HG03280 (cell line): ENCODE data around the gene NAMPT.
"Not testable (repeated sequence)": the region's sequence is repeated elsewhere in the genome, so short reads cannot be mapped to it uniquely, and the experiment has no call there.

ENCODE experiments used
- ATAC-seq: cut with Tn5 transposase; IDR thresholded peaks from one replicate; pipeline ENCODE4 v1.9.1; 2021; ENCODE audit warnings: mild to moderate bottlenecking, moderate library complexity; ENCODE audit not compliant: unreplicated experiment

Gene NAMPT

GRCh38 chr7:106284714-106285050 lies at the start of gene NAMPT:
NAMPT (minus strand) TSS chr7:106284983; CDS start chr7:106284884, 99 bp downstream.
- ATAC-seq = no peak

GRCh38 chr7:106332201-106332600 lies 47.4 kb upstream of the NAMPT start:
- no peak for ATAC-seq

DNA sequence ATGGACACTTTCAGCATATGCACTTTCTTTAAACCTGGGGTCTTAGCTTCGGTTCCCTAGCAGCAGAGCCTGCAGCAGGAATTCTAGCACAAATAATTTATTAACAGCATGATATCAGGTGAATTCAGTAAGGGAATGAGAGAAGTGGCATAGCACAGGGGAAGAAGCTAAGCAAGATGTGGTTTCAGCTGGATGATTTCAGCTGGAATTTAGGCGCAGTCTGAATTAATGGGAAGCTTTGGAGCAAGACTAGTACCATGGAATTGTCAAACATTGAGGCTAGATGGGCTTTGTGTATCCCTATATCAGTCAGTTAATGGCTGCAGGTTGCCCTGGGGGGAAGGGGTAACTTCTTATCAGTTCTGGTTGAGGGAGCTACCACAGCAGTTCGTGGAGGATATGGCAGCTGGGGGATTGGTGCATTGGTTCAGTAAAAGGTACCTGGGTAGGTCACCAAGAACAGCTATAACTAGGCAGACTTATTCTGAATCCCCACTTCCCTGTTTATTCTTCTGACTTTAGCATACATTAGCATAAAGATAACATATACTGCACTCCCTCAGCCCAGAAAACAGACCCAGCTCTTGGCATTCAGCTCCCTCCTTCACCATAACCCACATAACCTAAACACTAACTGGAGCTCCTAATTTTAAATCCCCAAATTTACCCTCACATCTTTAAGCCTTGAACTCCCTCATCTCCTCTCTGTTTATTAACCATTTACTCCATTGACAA lies 46.8 kb upstream of the NAMPT start:
- no peak for ATAC-seq

DNA sequence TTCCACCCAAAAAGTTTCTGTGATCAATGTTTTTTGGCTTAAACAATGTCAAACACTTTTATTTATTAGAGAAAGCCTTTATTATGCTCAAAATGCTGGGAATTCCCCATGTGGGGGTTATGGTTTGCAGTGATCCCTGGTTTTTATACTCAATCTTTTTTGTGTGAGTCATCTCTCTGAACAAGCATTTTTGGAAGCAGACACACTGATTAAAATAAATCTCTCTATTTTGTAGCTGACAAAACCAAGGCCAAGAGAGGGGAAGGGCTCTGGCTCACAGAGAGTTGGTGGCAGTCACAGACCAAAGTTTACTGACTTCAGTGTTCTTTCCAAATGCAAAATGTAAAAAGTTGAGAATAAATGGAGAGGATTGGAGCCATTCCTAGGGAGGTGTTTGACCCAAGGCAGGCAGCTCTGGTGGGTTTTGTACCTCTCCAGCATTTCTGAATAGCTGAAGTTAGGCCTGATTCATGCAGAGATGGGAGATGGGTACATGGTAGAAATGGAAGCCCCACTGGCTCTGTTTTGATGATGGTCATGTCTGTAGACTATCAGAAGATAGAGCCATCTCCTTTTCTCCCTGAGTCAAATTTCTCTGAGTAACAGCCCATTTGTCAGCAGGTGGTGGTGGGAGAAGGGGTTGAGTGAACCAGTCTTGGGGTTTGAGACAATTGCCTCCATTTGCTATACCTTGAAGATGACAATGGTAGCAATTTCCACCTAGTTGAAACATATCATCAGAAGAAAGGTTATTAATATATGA lies 45.4 kb upstream of the NAMPT start:
- no peak for ATAC-seq

GRCh38 chr7:106329408-106329807 lies 44.6 kb upstream of the NAMPT start:
- no peak for ATAC-seq

GRCh38 chr7:106327538-106328481 lies 43.0 kb upstream of the NAMPT start:
- ATAC-seq = no peak

DNA sequence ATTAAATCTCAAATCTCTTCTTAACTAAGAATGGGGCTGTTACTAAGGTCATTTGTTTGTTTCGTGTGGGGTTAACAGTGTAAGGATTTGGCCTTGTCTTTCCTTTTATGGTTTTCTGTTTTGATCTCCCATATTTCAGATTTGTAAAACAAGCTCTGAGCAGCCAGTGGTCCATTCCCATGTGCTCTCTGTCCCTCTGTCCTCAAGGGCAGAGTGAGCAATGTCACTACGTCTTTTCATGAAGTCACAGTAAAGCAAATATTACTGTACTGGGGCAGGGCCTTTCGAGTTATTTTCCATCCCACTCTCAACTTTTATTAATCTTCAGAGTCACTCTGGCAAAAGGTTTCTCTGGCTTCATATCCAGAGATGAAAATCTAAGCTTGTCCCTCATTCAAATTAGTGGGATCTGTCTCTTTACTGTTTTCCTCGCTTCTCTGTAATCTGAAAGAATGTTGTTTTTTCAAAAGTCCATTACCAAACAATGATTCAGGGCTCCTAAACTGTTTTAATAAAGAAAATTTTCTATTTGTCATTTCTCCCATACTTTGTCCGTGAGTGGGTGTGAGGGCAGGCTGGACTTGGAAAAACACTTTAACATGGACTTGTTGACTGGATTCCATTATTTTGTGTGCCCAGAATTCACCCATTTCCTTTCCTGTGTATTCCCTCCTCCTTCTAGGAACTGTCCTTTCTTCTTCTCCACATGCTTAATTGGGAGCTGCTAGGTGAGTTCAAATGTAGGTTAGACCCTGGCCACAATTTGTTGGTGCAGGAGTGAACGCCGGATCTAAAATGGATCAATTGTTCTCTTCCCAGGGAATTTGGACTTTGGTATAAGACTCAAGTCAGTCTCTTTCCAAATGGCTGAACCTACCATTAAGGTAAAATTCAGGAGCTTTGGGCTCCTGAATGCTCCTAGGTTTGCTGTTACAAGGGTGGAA lies 42.1 kb upstream of the NAMPT start:
- no peak for ATAC-seq

DNA sequence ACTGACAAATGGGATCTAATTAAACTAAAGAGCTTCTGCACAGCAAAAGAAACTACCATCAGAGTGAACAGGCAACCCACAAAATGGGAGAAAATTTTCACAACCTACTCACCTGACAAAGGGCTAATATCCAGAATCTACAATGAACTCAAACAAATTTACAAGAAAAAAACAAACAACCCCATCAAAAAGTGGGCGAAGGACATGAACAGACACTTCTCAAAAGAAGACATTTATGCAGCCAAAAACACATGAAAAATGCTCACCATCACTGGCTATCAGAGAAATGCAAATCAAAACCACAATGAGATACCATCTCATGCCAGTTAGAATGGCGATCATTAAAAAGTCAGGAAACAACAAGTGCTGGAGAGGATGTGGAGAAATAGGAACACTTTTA lies 39.7 kb upstream of the NAMPT start:
- not testable (repeated sequence) for ATAC-seq

DNA sequence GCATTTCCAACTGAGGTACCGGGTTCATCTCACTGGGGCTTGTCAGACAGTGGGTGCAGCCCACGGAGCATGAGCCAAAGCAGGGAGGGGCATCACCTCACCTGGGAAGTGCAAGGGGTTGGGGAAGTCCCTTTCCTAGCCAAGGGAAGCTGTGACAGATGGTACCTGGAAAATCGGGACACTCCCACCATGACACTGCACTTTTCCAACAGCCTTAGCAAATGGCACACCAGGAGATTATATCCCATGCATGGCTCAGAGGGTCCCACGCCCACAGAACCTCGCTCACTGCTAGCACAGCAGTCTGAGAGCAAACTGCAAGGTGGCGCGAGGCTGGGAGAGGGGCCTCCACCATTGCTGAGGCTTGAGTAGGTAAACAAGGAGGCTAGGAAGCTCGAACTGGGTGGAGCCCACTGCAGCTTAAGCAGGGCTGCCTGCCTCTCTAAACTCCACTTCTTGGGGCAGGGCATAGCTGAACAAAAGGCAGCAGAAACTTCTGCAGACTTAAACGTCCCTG lies 35.5 kb upstream of the NAMPT start:
- ATAC-seq = not testable (repeated sequence)

DNA sequence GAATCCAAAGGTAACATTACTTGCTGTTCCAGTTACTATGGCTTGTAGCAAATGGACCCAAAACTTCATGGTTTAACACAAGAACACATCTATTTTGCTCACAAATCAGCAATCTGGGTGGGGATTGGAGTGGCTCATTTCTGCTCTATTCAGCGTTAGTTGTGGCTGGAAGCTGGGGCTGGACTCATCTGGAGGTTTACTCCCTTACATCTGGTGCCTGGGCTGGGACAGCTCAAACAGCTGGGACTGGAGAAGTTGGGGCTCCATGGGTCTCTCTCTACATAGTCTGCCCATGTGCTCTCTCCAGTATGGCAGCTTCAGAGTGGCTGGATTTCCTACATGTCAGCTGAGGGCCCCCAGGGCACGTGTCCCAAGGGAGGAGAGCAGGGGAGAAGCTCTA lies 33.7 kb upstream of the NAMPT start:
- no peak for ATAC-seq

DNA sequence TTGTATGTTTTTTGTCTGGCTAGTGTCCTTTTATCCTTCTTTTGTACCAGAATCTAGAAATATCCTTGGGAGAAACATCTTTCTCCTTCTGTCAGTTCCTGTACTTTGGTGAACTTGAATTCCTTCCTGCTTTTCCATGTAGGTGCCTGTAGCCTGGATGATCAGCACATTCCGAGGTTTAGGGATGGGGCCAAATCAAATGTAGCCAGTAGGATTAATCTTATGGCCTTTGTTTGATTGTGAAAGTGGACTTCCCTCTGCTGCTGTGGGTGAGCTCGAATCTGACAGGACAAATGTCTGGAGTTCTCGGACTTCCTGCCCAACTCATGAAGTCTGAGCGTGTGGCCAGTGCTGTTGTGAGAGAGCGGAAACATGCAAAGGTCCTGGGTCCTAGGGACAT lies 33.2 kb upstream of the NAMPT start:
- no peak for ATAC-seq

GRCh38 chr7:106316947-106317346 lies 32.2 kb upstream of the NAMPT start:
- no peak for ATAC-seq

DNA sequence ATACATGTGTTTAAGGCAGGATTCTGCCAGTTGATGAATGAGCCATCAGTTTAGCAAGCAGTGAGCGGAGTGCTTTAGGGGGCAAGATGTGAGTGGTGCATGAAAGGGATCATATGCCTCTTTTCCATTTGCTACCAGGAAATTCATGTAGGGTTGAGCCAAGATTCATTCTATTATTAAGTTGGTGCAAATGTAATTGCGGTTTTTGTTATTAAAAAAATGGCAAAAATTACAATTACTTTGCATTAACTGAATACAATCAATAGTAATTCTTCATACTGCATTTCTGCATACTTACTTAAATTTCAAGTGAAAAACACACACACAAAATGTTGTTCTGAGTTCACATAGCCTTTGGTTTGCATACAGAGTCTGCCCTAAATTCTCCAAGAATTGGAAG lies 30.1 kb upstream of the NAMPT start:
- no peak for ATAC-seq

GRCh38 chr7:106313966-106314365 lies 29.2 kb upstream of the NAMPT start:
- no peak for ATAC-seq

GRCh38 chr7:106313456-106313901 lies 28.7 kb upstream of the NAMPT start:
- no peak for ATAC-seq

DNA sequence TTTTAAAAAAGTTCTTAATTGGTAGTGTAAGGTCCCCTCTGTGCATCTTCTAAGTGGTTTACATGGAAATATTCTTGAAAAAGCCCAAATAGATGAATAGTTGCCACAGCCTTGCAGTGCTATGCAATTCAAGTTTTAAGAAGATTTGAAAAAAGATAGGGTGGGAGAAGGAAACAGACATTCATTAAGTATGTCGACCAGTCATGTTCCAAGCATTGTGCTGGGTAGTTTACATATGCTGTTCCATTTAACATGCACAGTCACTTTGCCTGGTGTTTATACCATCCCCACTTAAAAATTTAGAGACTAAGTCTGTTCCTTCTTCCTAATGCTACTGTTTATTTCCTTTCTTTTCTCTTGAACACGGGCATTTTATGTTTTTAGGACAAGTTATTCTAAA lies 28.1 kb upstream of the NAMPT start:
- ATAC-seq = no peak

DNA sequence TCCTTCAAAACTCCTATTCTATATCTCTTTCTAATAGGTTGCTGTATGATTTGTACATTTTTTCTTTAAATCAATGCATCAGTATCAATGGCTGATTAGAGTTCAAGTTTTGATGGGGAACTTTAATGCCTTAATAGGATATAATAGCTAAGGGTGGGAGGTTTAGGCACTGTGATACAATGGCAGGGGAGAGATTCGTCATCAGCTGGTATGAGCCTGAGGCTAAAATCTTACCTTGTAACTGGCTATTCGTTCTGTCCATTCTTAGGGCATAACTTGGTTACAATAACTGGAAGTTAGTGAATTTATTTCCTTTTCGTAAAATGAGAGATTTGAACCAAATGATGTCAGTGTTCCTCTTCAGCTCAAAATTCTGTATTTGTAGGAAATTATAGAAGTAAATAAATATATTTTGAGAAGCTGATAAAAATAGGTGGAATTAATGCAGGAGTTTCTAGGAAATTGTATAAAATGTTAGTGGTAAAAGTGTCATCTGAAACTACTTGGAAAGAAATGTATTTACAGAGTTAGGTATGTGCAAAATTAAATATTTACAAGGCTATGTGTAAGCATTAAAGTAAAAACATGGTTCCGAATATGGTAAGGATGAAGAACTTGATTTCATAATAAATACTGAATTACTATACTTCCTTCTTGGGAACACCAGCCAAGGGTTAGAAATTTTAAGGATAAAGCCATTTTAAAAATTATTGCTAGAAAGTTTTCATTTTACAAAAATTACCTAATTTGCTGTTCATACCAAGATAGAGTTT lies 27.5 kb upstream of the NAMPT start:
- ATAC-seq = no peak

GRCh38 chr7:106309362-106309761 lies 24.6 kb upstream of the NAMPT start:
- ATAC-seq = no peak

DNA sequence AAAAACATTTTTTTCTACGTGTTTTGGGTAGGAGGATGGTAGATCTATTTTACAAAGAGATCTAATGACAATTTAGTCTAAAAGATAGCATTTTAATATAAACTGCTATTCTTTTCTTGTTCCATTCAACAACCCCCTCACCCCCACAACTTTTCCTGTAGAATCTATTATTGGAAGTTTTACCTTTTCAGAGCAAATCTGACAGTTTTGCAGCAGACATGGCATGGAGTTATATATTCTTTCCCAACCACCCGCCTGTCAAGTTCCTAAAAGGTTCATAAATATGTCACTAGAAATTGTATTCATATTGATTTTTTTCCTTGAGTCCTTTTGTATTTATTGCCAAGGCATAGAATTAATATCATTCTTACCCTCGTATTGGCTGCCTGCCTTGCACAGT lies 21.5 kb upstream of the NAMPT start:
- ATAC-seq = no peak
